ENCODE results near the gene PSMG3. TPM values are rescaled to one million over a fixed set of nuclear protein-coding genes. Genes with fewer than 3 reads are reported as not detected.
A peak's percentile ranks its signal among the peaks of the same experiment; 100 is the strongest.

Gene PSMG3
- total and polyA plus RNA-seq, 4 donors = 16.3 to 44.7 (median 41.9) TPM

DNA sequence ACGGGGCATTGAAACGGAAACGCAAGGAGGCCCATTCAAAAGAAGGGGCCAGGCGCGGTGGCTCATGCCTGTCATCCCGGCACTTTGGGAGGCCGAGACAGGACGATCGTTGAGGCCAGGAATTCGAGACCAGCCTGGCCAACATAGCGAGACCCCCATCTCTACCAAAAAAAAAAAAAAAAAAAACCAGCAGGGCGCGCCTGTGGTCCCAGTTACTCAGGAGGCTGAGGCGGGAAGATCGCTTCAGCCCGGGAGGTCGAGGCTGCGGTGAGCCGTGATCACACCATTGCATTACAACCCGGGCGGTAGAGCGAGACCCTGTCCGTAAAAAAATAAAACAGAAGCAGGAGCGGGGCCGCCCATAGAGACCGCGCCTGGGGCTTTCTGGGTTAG is 396 bp downstream of the PSMG3 start:
- Histone ChIP-seq H3K27me3 (ENCODE audit: control insufficient read depth, insufficient read depth, low read length) (no peaks in the 10 kb centered on the region), H3K4me3 (ENCODE audit: low read depth, low read length) (peak overlapping the region; percentile 60), H3K27ac (ENCODE audit: low read depth, low read length) (no peak overlapping the region), H3K4me1 (ENCODE audit: control insufficient read depth, insufficient read depth, low read length) (peaks cover 38% of the 10 kb centered on the region), H3K36me3 (ENCODE audit: control insufficient read depth, insufficient read depth, low read length) (peaks cover 33% of the 10 kb centered on the region), H3K9me3 (ENCODE audit: control insufficient read depth, insufficient read depth, low read length) (no peaks in the 10 kb centered on the region)
- 24% methylated on average over 22 of the region's 27 CpGs for WGBS (ENCODE audit: insufficient coverage)
- no peak for DNase-seq (ENCODE audit: low read depth in 4 of 6, low spot score in 6 of 6)

DNA sequence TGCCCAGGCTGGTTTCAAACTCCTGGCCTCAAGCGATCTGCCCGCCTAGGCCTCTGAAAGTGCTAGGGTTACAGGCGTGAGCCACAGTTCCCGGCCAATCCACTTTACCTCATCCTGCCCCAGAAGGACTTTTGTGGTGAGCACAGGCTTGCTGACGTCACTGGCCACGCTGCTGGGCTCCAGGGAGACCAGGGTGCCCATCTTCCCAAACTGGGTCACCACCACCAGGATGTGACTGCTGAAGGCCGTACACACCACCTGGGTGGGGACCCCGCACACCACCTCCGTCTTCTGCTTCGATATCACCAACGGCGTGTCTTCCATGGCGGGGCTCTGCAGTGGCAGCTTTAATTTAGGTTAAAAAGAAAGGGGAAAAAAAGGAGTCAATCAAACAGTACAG is 816 bp downstream of the PSMG3 start:
- 90% methylated on average over 9 of the region's 13 CpGs for WGBS (ENCODE audit: insufficient coverage)
- H3K4me1 ChIP-seq (ENCODE audit: control insufficient read depth, insufficient read depth, low read length) = peaks cover 38% of the 10 kb centered on the region
- no peaks in the 10 kb centered on the region for H3K9me3 ChIP-seq (ENCODE audit: control insufficient read depth, insufficient read depth, low read length)
- H3K36me3 ChIP-seq (ENCODE audit: control insufficient read depth, insufficient read depth, low read length) = peaks cover 33% of the 10 kb centered on the region
- no peak overlapping the region for H3K27ac ChIP-seq (ENCODE audit: low read depth, low read length)
- H3K27me3 ChIP-seq (ENCODE audit: control insufficient read depth, insufficient read depth, low read length) = no peaks in the 10 kb centered on the region
- DNase-seq (ENCODE audit: low read depth in 4 of 6, low spot score in 6 of 6) = no peak
- peak overlapping the region; percentile 60 for H3K4me3 ChIP-seq (ENCODE audit: low read depth, low read length)

DNA sequence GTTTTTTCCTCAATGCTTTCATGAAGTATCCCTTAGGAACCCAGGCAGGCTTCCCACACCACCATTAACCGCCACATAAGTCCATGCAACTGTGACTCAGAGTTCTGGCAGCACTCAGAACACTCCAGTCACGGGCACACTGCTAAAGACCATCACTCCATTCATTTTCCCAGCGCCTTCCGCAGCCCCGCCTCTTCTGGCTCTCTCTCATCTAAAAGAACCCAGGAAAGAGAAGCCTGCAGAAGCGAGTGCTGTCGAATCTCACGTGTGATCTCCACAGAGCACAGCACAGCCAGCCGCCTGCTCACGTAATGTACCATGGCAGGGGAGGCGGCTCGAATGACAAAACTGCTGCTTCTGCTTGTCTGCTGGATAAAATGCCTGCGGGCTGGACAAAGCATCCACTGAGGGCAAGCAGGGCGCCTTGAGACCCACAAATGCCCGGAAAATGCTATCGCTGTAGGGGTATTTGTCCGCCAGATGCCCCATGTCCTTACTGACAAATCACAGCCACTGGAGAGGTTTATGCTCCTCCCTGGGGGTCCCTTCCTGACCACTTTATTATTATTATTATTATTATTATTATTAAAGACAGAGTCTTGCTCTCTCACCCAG is 1.8 kb downstream of the PSMG3 start:
- Histone ChIP-seq H3K36me3 (ENCODE audit: control insufficient read depth, insufficient read depth, low read length) (peaks cover 35% of the 10 kb centered on the region), H3K4me3 (ENCODE audit: low read depth, low read length) (no peak overlapping the region), H3K27ac (ENCODE audit: low read depth, low read length) (peak overlapping the region; percentile 25), H3K9me3 (ENCODE audit: control insufficient read depth, insufficient read depth, low read length) (no peaks in the 10 kb centered on the region), H3K4me1 (ENCODE audit: control insufficient read depth, insufficient read depth, low read length) (peaks cover 38% of the 10 kb centered on the region), H3K27me3 (ENCODE audit: control insufficient read depth, insufficient read depth, low read length) (no peaks in the 10 kb centered on the region)
- peak in 1 of 6 donors; percentile 33 for DNase-seq (ENCODE audit: low read depth in 4 of 6, low spot score in 6 of 6)
- WGBS (ENCODE audit: insufficient coverage) = 73% methylated on average over 15 of the region's 17 CpGs

DNA sequence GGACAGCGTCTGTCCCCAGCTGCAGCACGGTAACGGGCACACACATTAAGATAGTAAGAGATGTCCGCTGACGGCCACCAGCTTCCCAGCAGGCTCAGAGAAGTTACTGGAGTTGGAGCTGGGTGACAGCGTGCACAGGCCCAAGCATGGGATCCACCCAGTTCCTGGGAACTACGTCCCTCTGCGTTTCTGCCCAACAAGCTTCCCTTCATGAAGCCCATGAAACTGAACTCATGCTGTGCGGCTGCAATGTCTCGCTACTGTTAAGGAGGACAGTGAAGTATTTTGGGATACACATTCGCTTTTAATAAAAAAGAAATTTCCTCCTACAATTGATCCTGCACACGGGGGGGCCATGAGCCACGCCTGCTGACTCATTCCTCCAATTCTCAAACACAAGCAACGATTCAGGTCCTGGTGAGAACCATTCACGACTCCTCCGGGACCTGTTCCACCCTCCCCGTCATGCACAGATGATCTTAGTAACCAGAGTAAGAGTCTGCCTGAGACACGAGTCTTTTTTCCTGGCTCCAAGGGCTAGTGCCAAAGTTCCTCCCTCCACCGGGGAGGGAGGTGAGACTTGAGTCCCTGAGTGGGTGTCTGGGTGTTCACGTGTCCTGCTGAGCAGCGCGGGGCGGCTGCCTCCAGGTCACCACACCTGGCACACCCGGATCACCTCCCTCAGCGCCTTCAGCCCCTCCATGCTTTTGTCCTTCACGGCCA is 2.6 kb downstream of the PSMG3 start:
- Histone ChIP-seq H3K9me3 (ENCODE audit: control insufficient read depth, insufficient read depth, low read length) (no peaks in the 10 kb centered on the region), H3K36me3 (ENCODE audit: control insufficient read depth, insufficient read depth, low read length) (peaks cover 35% of the 10 kb centered on the region), H3K4me3 (ENCODE audit: low read depth, low read length) (no peak overlapping the region), H3K27ac (ENCODE audit: low read depth, low read length) (peak overlapping the region; percentile 25), H3K4me1 (ENCODE audit: control insufficient read depth, insufficient read depth, low read length) (peaks cover 46% of the 10 kb centered on the region), H3K27me3 (ENCODE audit: control insufficient read depth, insufficient read depth, low read length) (no peaks in the 10 kb centered on the region)
- no peak for DNase-seq (ENCODE audit: low read depth in 4 of 6, low spot score in 6 of 6)
- WGBS (ENCODE audit: insufficient coverage) = 81% methylated on average over 19 of the region's 26 CpGs

DNA sequence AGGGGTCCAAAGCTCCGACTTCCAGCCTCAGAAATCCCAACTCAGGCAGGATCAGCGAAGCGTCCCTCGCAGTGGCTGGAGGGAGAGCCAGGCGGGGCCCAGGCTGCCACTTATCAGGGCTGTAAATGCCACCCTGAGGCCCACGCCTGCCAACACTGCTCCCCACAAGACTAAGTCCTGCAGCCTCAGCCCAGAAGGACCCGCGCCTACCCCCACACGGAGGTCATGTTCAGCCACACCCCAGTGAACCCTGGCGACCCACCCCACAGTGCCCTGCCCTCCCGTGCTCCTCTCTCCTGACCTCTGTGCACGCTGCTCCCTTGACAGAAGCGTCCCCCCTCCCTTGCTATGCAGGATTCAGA is 3.2 kb downstream of the PSMG3 start:
- H3K27me3 ChIP-seq (ENCODE audit: control insufficient read depth, insufficient read depth, low read length) = no peaks in the 10 kb centered on the region
- peaks cover 35% of the 10 kb centered on the region for H3K36me3 ChIP-seq (ENCODE audit: control insufficient read depth, insufficient read depth, low read length)
- DNase-seq (ENCODE audit: low read depth in 4 of 6, low spot score in 6 of 6) = no peak
- WGBS (ENCODE audit: insufficient coverage) = 82% methylated on average over 11 of the region's 13 CpGs
- no peak overlapping the region for H3K4me3 ChIP-seq (ENCODE audit: low read depth, low read length)
- no peaks in the 10 kb centered on the region for H3K9me3 ChIP-seq (ENCODE audit: control insufficient read depth, insufficient read depth, low read length)
- no peak overlapping the region for H3K27ac ChIP-seq (ENCODE audit: low read depth, low read length)
- peaks cover 50% of the 10 kb centered on the region for H3K4me1 ChIP-seq (ENCODE audit: control insufficient read depth, insufficient read depth, low read length)

DNA sequence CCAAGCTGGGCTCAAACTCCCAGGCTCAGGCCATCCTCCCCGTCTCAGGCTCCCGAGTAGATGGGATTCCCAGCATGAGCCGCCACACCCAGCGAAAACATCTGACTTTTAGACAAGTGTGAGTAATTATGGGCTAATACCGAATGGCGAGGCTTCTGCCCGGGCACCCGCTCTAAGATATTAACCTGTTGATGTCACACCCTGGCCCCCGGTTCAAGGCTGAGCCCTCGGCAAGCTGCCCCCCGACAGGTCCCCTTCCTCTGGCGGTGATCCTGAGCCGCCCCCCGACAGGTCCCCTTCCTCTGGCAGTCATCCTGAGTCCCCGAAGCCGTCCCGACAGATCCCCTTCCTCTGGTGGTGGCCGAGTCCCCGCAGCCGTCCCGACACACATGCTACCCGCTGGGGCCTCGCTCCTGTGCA is 5.2 kb downstream of the PSMG3 start:
- no peak for DNase-seq (ENCODE audit: low read depth in 4 of 6, low spot score in 6 of 6)
- Histone ChIP-seq H3K27ac (ENCODE audit: low read depth, low read length) (no peak overlapping the region), H3K27me3 (ENCODE audit: control insufficient read depth, insufficient read depth, low read length) (no peaks in the 10 kb centered on the region), H3K36me3 (ENCODE audit: control insufficient read depth, insufficient read depth, low read length) (peaks cover 37% of the 10 kb centered on the region), H3K9me3 (ENCODE audit: control insufficient read depth, insufficient read depth, low read length) (no peaks in the 10 kb centered on the region), H3K4me1 (ENCODE audit: control insufficient read depth, insufficient read depth, low read length) (peaks cover 40% of the 10 kb centered on the region), H3K4me3 (ENCODE audit: low read depth, low read length) (no peak overlapping the region)
- WGBS (ENCODE audit: insufficient coverage) = 86% methylated on average over 19 of the region's 23 CpGs

DNA sequence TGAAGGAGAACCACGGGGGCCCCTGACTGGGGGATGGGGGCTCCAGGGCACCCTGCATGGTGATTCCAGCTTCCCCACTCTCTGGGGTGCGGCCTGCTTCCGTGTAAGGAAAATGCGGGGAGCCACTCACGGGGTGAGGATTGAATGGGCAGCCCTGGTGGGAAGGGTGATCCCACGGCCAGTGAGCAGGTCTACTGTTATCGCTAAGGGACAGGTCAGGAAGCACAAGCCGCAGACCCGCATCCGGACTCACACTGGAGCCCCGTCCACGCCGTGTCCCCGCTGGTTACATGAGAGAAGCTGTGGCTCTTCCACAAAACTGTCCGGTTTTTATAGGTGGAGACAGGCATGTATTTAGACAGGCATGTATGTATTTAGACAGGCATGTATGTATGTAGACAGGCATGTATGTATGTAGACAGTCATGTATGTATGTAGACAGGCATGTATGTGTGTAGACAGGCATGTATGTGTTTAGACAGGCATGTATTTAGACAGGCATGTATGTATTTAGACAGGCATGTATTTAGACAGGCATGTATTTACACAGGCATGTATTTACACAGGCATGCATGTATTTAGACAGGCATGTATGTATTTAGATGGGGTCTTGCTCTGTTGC is 5.7 kb downstream of the PSMG3 start:
- Histone ChIP-seq H3K4me3 (ENCODE audit: low read depth, low read length) (no peak overlapping the region), H3K27ac (ENCODE audit: low read depth, low read length) (no peak overlapping the region), H3K9me3 (ENCODE audit: control insufficient read depth, insufficient read depth, low read length) (no peaks in the 10 kb centered on the region), H3K27me3 (ENCODE audit: control insufficient read depth, insufficient read depth, low read length) (no peaks in the 10 kb centered on the region), H3K4me1 (ENCODE audit: control insufficient read depth, insufficient read depth, low read length) (peaks cover 35% of the 10 kb centered on the region), H3K36me3 (ENCODE audit: control insufficient read depth, insufficient read depth, low read length) (peaks cover 40% of the 10 kb centered on the region)
- no peak for DNase-seq (ENCODE audit: low read depth in 4 of 6, low spot score in 6 of 6)
- WGBS (ENCODE audit: insufficient coverage) = 91% methylated on average over 7 of the region's 15 CpGs

DNA sequence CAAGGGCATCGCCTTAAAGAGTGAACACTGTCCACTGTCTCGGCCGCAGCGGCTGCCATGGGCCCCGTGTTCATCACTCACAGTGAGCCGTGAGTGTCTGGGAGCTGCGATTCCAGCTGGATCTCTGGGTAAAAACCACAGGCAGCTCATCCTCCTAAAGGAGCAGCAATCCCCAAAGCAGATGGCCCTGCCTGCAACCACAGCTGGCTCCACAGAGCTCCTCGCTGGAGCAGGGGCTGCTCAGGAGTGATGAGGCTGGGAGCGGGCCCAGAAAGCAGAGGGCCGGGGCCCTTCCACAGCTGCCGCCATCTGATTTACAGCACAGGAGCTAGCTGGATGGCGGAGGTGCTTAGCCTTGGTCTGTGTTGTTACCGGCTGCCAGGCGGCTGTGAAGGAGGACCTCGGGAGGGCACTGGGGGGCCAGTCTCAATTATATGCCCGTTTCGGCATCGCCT is 7.2 kb downstream of the PSMG3 start:
- Histone ChIP-seq H3K27me3 (ENCODE audit: control insufficient read depth, insufficient read depth, low read length) (no peaks in the 10 kb centered on the region), H3K36me3 (ENCODE audit: control insufficient read depth, insufficient read depth, low read length) (peaks cover 39% of the 10 kb centered on the region), H3K9me3 (ENCODE audit: control insufficient read depth, insufficient read depth, low read length) (no peaks in the 10 kb centered on the region), H3K27ac (ENCODE audit: low read depth, low read length) (no peak overlapping the region), H3K4me1 (ENCODE audit: control insufficient read depth, insufficient read depth, low read length) (peaks cover 21% of the 10 kb centered on the region), H3K4me3 (ENCODE audit: low read depth, low read length) (no peak overlapping the region)
- 52% methylated on average over 18 of the region's 18 CpGs for WGBS (ENCODE audit: insufficient coverage)
- DNase-seq (ENCODE audit: low read depth in 4 of 6, low spot score in 6 of 6) = peak in 1 of 6 donors; percentile 88

DNA sequence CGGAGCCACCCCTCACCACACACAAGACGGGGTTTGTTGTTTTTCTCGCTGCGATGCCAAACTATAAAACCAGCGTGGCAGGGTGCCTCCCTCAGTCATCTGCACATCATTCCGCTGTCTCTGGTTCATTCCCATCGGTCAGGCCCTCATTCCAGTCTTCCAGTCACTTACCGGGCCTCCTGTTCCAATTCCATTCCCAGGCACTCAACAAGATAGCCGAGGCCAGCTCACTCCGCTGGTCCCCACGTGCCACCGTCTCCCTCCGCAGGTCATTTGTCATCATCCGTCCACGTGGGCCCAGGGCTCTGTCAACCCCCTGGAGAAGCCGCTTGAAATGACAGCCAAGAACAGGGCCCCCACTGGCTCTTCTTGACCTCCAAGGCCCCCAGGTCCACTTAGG is 7.7 kb downstream of the PSMG3 start:
- H3K27me3 ChIP-seq (ENCODE audit: control insufficient read depth, insufficient read depth, low read length) = no peaks in the 10 kb centered on the region
- H3K4me3 ChIP-seq (ENCODE audit: low read depth, low read length) = no peak overlapping the region
- no peak overlapping the region for H3K27ac ChIP-seq (ENCODE audit: low read depth, low read length)
- WGBS (ENCODE audit: insufficient coverage) = 26% methylated on average over 16 of the region's 16 CpGs
- H3K9me3 ChIP-seq (ENCODE audit: control insufficient read depth, insufficient read depth, low read length) = no peaks in the 10 kb centered on the region
- H3K4me1 ChIP-seq (ENCODE audit: control insufficient read depth, insufficient read depth, low read length) = peaks cover 17% of the 10 kb centered on the region
- DNase-seq (ENCODE audit: low read depth in 4 of 6, low spot score in 6 of 6) = peak in 1 of 6 donors; percentile 67
- peaks cover 34% of the 10 kb centered on the region for H3K36me3 ChIP-seq (ENCODE audit: control insufficient read depth, insufficient read depth, low read length)

Measured in spinal cord (tissue), 10 donors.